CD4-positive, alpha-beta memory T cell (primary cell): ENCODE results near the gene PKLR. TPM values are rescaled to one million over a fixed set of nuclear protein-coding genes. Genes with fewer than 3 reads are reported as not detected.

Source experiments
- CTCF ChIA-PET: fragments of 350-600 bp; sonication (Branson Sonifier 250); formaldehyde crosslinking; loops from one replicate; lab custom pipeline; 2021; ENCODE audit warnings: inconsistent platforms; ENCODE audit not compliant: partially characterized antibody; lab: Charles Lee
- POLR2A ChIA-PET: fragments of 350-600 bp; sonication (Branson Sonifier 250); formaldehyde crosslinking; loops from one replicate; lab custom pipeline; 2021; ENCODE audit not compliant: partially characterized antibody; lab: Charles Lee
- DNase-seq, 5 donors: peaks; one replicate each; pipeline versions ENCODE4 v3.0.0 to v3.0.0-alpha.2; 2020 to 2022; ENCODE audit warnings: mixed read lengths in 1 of 5
- H3K27ac ChIP-seq: one replicate; pipeline ENCODE4 v1.7.0; 2013; ENCODE audit warnings: low read depth, low read length
- H3K27me3 ChIP-seq: 2 replicates; pipeline ENCODE4 v1.7.0; 2013; ENCODE audit warnings: mild to moderate bottlenecking, low read length, moderate library complexity; ENCODE audit not compliant: insufficient read depth
- H3K36me3 ChIP-seq: 2 replicates; pipeline ENCODE4 v1.7.0; 2013; ENCODE audit warnings: mild to moderate bottlenecking, low read length, moderate library complexity; ENCODE audit not compliant: insufficient read depth
- H3K4me1 ChIP-seq: 2 replicates; pipeline ENCODE4 v1.7.0; 2013; ENCODE audit warnings: mild to moderate bottlenecking, low read length, moderate library complexity; ENCODE audit not compliant: insufficient read depth
- H3K4me3 ChIP-seq, 2 donors: one replicate each; pipeline ENCODE4 v1.7.0; 2013; ENCODE audit warnings: low read length in 2 of 2, mild to moderate bottlenecking in 1 of 2
- H3K9me3 ChIP-seq, 2 donors: one replicate each; pipeline ENCODE4 v1.7.0; 2013; ENCODE audit warnings: low read length in 2 of 2, control low read depth in 1 of 2; ENCODE audit not compliant: control insufficient read depth in 1 of 2
- H3K27ac Mint-ChIP-seq, 7 donors: one replicate each; pipeline ENCODE4 v1.8.0; 2020 to 2021; ENCODE audit warnings: mixed read lengths in 7 of 7, mild to moderate bottlenecking in 6 of 7, inconsistent platforms in 3 of 7, moderate library complexity in 3 of 7
- H3K27me3 Mint-ChIP-seq, 2 donors: one replicate each; pipeline ENCODE4 v1.8.0; 2020 to 2021; ENCODE audit warnings: mixed read lengths in 2 of 2
- H3K36me3 Mint-ChIP-seq, 2 donors: one replicate each; pipeline ENCODE4 v1.8.0; 2020 to 2021; ENCODE audit warnings: mixed read lengths in 2 of 2, inconsistent platforms in 1 of 2, mild to moderate bottlenecking in 1 of 2
- H3K4me1 Mint-ChIP-seq, 4 donors: one replicate each; pipeline ENCODE4 v1.8.0; 2020 to 2021; ENCODE audit warnings: mixed read lengths in 4 of 4, mild to moderate bottlenecking in 1 of 4
- H3K4me3 Mint-ChIP-seq, 8 donors: one replicate each; pipeline ENCODE4 v1.8.0; 2020 to 2021; ENCODE audit warnings: mixed read lengths in 8 of 8, mild to moderate bottlenecking in 7 of 8, moderate library complexity in 6 of 8, inconsistent platforms in 3 of 8
- H3K9me3 Mint-ChIP-seq, 8 donors: one replicate each; pipeline ENCODE4 v1.8.0; 2020 to 2021; ENCODE audit warnings: mixed read lengths in 8 of 8, mild to moderate bottlenecking in 5 of 8, inconsistent platforms in 3 of 8, moderate library complexity in 1 of 8
- intact Hi-C: fragments of 100-400 bp; cut with micrococcal nuclease; formaldehyde crosslinking; loops from one replicate; pipeline ENCODE4 v1.15.1; 2023
- polyA plus RNA-seq, 2 donors: library from polyadenylated mRNA; unstranded; fragments of 300-500 nt; fragmentation: Illumina TruSeq; gene quantifications; one replicate each; pipeline ENCODE4 v1.2.3, GENCODE V29; 2021
- total RNA-seq, 2 experiments: library from RNA; stranded (reverse); gene quantifications; one replicate each; pipeline ENCODE4 v1.2.3, GENCODE V29; 2021

Gene PKLR
- total and polyA plus RNA-seq, 4 experiments from 2014 or later: not detected

DNA sequence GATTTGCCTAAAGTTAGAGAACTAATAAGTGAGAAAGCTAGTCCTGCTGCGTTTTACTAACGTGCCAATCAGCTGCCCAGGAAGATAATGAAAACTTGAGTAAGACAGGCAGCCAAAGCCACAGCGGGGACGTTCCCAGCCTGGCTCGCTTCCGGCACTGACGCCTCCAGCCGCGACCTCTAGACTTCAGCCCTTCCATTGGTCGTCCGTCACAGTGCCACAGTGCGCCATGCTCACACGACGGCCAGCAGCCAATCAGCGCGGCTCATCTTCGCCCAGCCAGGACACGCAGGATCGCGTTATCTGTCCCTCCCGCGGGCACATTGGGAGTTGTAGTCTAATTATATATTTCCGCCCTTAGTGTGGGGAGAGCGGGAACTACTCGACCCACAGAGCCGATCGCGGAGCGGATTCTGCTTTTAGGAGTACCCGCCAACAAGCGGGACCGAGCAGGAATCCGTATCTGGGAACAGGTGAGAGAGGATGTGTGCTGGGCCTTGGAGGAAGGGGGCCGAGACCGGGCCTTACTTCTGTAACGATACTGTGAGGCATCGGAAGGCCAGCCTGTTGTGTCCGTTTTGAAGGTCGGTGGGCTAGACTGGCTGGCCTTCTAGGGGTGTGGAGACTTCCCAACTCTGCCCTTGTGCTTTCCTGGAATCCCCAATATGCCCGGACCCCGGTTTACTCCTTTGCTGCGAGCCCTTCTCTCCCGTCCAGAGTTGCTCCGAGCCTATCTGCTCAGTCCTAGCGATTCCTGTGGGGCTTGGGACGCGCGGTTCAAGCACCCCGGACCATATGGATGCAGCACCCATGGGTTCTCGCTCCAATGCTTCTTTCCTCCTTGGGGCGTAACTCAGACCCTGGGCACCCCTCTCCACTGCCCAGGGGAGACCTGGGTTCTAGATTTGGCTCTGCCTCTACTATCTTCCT, 7.5 kb upstream of the PKLR start, which contains the start of gene FDPS:
FDPS (plus strand) TSS at position 374 of the 930 bp plus-strand sequence. CDS start 924 bp downstream, outside the sequence.
- intact Hi-C loops: loop anchor here (1.0 to 5.0 kb wide), 5 partner anchors 15 to 116 kb away; partner anchors contain the start of genes CLK2, HCN3 and SCAMP3
- H3K36me3 Mint-ChIP-seq: peaks cover 9 to 26% of the 10 kb centered on the region in 2 donors
- Histone ChIP-seq H3K9me3 (no peaks in the 10 kb centered on the region), H3K27ac (peak within 1 kb of the TSS; percentile 90), H3K36me3 (peaks cover 8% of the 10 kb centered on the region), H3K27me3 (no peaks in the 10 kb centered on the region), H3K4me3 (peak within 1 kb of the TSS; percentile 92 to 97), H3K4me1 (peaks cover 22% of the 10 kb centered on the region)
- ChIA-PET CTCF (interaction anchor here (1.3 to 3.0 kb wide), 4 partner anchors 15 to 58 kb away, joined by 5 to 27 read pairs (median 10); no protein-coding TSS in a partner anchor), POLR2A (interaction anchor here (0.6 to 1.8 kb wide), 14 partner anchors 9 to 1151 kb away, joined by 3 to 14 read pairs (median 4); partner anchors contain the start of genes CLK2, RUSC1, SCAMP3 and THBS3)
- DNase-seq: peak; percentile 96 to 99 (median 98)
- peak within 1 kb of the TSS; percentile 92 to 99 (median 97) for H3K4me3 Mint-ChIP-seq
- peaks cover 18 to 44% (median 25%) of the 10 kb centered on the region in 4 donors for H3K4me1 Mint-ChIP-seq
- peak within 1 kb of the TSS; percentile 88 to 99 (median 98) for H3K27ac Mint-ChIP-seq
- peaks cover 0 to 1% (median 0%) of the 10 kb centered on the region in 8 donors for H3K9me3 Mint-ChIP-seq
- peaks cover 0 to 2% of the 10 kb centered on the region in 2 donors for H3K27me3 Mint-ChIP-seq

DNA sequence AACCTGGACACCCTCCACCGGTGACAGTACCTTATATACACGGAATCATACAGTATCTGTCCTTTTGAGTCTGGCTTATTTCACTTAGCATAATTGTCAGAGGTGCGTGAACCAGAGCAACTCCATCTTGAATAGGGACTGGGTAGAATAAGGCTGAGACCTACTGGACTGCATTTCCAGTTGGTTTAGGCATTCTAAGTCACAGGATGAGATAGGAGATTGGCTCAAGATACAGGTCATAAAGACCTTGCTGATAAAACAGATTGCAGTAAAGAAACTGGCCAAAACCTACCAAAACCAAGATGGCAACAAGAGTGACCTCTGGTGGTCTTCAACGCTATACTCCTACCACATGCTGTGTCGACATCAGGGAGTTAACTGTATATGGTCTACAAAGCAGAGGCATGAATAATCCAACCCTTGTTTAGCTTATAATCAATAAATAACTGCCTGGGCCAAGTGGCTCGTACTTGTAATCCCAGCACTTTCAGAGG, 6.1 kb upstream of the PKLR start:
- Histone ChIP-seq H3K27ac (peak overlapping the region; percentile 90), H3K36me3 (no peaks in the 10 kb centered on the region), H3K4me3 (no peak overlapping the region), H3K4me1 (peaks cover 22% of the 10 kb centered on the region), H3K27me3 (no peaks in the 10 kb centered on the region), H3K9me3 (no peaks in the 10 kb centered on the region)
- H3K4me1 Mint-ChIP-seq: peaks cover 16 to 35% (median 23%) of the 10 kb centered on the region in 4 donors
- POLR2A ChIA-PET: interaction anchor here (0.8 to 1.8 kb wide), 10 partner anchors 10 to 256 kb away, joined by 3 to 14 read pairs (median 6); partner anchors contain the start of genes CLK2, RUSC1 and SCAMP3
- no peak for DNase-seq
- peaks cover 2 to 17% of the 10 kb centered on the region in 2 donors for H3K36me3 Mint-ChIP-seq
- CTCF ChIA-PET: interaction anchor here (0.8 to 3.0 kb wide), 6 partner anchors 15 to 100 kb away, joined by 4 to 27 read pairs (median 6); no protein-coding TSS in a partner anchor
- H3K27ac Mint-ChIP-seq: peak overlapping the region; percentile 54 to 96 (median 83)
- peaks cover 0 to 3% of the 10 kb centered on the region in 2 donors for H3K27me3 Mint-ChIP-seq
- H3K4me3 Mint-ChIP-seq: peak overlapping the region in 3 of 8 donors; percentile 25 to 99 (median 48)
- no peaks in the 10 kb centered on the region for H3K9me3 Mint-ChIP-seq
- intact Hi-C loops: loop anchor here (5.0 kb wide), 1 partner anchor 115 kb away; no protein-coding TSS in a partner anchor

DNA sequence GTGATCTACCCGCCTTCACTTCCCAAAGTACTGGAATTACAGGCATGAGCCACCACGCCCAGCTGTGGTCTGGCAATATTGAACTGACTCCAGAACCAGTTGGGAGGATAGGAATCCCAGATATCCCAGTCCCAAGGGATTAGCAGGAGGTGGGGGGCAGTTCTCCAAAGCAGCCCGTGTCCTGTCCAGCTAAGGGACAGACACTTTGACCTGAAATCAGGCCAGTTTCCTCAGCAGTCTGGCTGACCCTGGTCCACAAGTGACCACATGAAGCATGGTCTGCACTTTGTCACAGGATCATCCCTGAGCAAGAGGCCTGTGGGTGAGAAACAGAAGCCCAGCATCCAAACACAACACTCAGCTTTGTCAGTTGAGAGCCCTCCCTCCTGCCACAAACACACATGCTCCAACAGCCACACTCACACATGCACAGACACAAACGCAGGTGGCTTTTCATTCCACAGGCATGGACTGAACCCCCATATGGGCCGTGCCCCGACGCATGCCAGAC, 4.7 kb upstream of the PKLR start:
- Mint-ChIP-seq H3K27me3 (peaks cover 3% of the 10 kb centered on the region in 2 donors), H3K27ac (peak overlapping the region in 4 of 7 donors; percentile 19 to 63 (median 36)), H3K36me3 (peaks cover 0 to 9% of the 10 kb centered on the region in 2 donors), H3K4me1 (peaks cover 12 to 26% (median 20%) of the 10 kb centered on the region in 4 donors), H3K4me3 (no peak overlapping the region), H3K9me3 (no peaks in the 10 kb centered on the region)
- peaks cover 22% of the 10 kb centered on the region for H3K4me1 ChIP-seq
- POLR2A ChIA-PET: interaction anchor here (1.4 kb wide), 1 partner anchor 18 kb away, joined by 4 read pairs; no protein-coding TSS in a partner anchor
- no peaks in the 10 kb centered on the region for H3K9me3 ChIP-seq
- intact Hi-C loops: loop anchor here (5.0 kb wide), 1 partner anchor 114 kb away; no protein-coding TSS in a partner anchor
- no peaks in the 10 kb centered on the region for H3K36me3 ChIP-seq
- no peaks in the 10 kb centered on the region for H3K27me3 ChIP-seq
- H3K4me3 ChIP-seq: no peak overlapping the region
- no peak for DNase-seq
- CTCF ChIA-PET: interaction anchor here (0.7 to 3.0 kb wide), 2 partner anchors 44 to 55 kb away, joined by 3 to 27 read pairs; no protein-coding TSS in a partner anchor
- H3K27ac ChIP-seq: no peak overlapping the region

DNA sequence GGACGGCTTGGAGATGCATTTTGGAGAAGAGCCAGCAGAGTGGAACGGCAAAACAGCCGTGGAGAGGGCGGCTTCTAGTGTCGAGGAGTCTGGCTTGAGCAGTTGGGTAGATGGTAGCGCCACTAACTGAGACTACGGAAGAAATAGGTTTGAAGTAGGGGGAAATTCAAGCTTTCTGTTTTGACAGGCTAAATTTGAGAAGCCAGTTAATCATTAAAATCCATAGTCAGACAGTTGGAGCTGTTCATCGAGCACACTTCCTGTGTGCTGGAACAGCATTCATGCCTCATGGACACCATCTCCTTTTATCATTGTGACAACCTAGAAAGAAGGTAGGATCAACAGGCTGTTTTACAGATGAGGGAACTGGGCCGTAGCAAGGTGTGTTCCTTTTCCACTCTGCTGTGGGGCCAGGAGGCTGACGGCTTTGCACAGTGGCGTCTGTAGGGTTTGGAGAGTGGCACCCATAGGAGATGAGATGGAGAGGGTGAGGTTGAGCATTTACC, 3.4 kb upstream of the PKLR start:
- Mint-ChIP-seq H3K4me3 (peak overlapping the region in 1 of 8 donors; percentile 31), H3K4me1 (peaks cover 9 to 13% (median 12%) of the 10 kb centered on the region in 4 donors)
- POLR2A ChIA-PET: no interaction called here

DNA sequence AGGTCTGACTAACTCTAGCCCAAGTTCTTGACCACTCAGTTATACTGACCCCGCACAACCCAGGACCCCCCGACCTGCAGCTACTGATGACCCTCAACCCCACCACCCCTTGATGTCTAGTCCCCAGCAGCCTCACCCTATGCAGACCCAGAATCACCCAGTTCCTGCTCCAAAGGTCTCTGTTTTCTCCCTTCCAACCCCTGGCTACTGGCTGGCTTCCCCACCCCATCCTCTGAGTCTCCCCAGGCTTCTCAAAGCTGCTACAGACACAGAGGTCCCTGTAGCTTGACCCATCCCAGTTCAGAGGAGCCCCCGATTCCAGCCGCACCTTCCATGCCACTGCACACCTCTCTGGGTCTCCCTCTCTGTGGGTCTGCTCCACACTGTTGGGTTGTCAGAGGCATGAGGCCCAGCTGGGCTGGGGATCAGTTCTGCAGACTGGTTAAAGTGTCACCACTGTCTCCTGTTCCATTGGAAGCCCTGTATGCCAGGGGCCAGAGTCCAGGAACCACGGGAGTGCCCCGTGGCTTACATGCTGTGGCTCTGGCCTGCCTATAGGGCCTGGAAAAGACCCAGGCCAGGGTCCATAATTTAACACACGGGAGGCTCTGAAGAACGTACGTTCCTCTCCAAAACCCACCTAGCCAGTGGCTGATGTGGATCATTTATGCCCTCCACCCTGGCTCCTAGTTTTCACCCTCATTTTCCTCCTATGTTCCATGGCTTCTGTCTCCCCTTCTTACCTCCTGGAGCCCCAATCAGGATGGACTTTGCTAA, 497 bp downstream of the PKLR start:
- Histone ChIP-seq H3K27ac (no peak overlapping the region), H3K36me3 (no peaks in the 10 kb centered on the region), H3K4me3 (no peak overlapping the region), H3K27me3 (peaks cover 4% of the 10 kb centered on the region), H3K4me1 (no peaks in the 10 kb centered on the region), H3K9me3 (no peaks in the 10 kb centered on the region)
- DNase-seq: no peak
- intact Hi-C loops: no loop called here
- peaks cover 0 to 3% (median under 1%) of the 10 kb centered on the region in 4 donors for H3K4me1 Mint-ChIP-seq
- CTCF ChIA-PET: no interaction called here
- H3K36me3 Mint-ChIP-seq: no peaks in the 10 kb centered on the region
- peaks cover 12 to 22% of the 10 kb centered on the region in 2 donors for H3K27me3 Mint-ChIP-seq
- POLR2A ChIA-PET: no interaction called here
- peaks cover 0 to 2% (median 0%) of the 10 kb centered on the region in 8 donors for H3K9me3 Mint-ChIP-seq
- peak overlapping the region in 1 of 8 donors; percentile 23 for H3K4me3 Mint-ChIP-seq
- peak overlapping the region in 1 of 7 donors; percentile 52 for H3K27ac Mint-ChIP-seq

More for the DNA sequence above, 3.4 kb upstream of the PKLR start:
- peaks cover 12% of the 10 kb centered on the region for H3K4me1 ChIP-seq
- no peak for DNase-seq
- intact Hi-C loops: loop anchor here (5.0 kb wide), 1 partner anchor 112 kb away; no protein-coding TSS in a partner anchor
- Mint-ChIP-seq H3K36me3 (peaks cover 0 to 4% of the 10 kb centered on the region in 2 donors), H3K9me3 (no peaks in the 10 kb centered on the region), H3K27ac (no peak overlapping the region), H3K27me3 (peaks cover 3 to 4% of the 10 kb centered on the region in 2 donors)
- CTCF ChIA-PET: interaction anchor here (1.5 kb wide), 1 partner anchor 54 kb away, joined by 4 read pairs; no protein-coding TSS in a partner anchor
- no peak overlapping the region for H3K27ac ChIP-seq
- no peaks in the 10 kb centered on the region for H3K9me3 ChIP-seq
- H3K27me3 ChIP-seq: no peaks in the 10 kb centered on the region
- no peaks in the 10 kb centered on the region for H3K36me3 ChIP-seq
- H3K4me3 ChIP-seq: no peak overlapping the region

DNA sequence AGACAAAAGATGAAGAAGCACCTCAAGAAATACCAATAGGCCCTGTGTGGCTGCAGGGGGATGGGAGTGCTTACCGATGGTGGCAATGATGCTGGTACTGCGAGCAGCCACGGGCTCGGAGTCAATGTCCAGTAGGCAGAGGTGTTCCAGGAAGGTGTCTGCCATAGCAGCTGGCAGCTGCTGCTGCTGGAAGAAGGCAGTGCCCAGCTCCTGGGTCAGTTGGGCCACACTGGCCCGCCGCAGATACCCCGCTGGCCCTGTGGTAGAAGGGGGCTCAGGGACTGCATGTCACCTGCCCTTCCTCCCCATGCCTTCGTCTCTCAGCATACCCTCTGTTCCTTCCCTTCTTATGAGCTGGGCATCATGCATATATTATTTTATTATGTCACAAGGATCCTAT, 1.2 kb downstream of the PKLR start:
- POLR2A ChIA-PET: no interaction called here
- no peak for DNase-seq
- intact Hi-C loops: no loop called here

More for the DNA sequence above, 1.2 kb downstream of the PKLR start:
- Histone ChIP-seq H3K36me3 (no peaks in the 10 kb centered on the region), H3K9me3 (no peaks in the 10 kb centered on the region), H3K27ac (no peak overlapping the region), H3K4me1 (peaks cover 3% of the 10 kb centered on the region), H3K4me3 (no peak overlapping the region), H3K27me3 (peaks cover 10% of the 10 kb centered on the region)
- no peak overlapping the region for H3K4me3 Mint-ChIP-seq
- peaks cover 0 to 4% (median 1%) of the 10 kb centered on the region in 4 donors for H3K4me1 Mint-ChIP-seq
- peaks cover 0 to 2% (median 0%) of the 10 kb centered on the region in 8 donors for H3K9me3 Mint-ChIP-seq
- CTCF ChIA-PET: no interaction called here
- H3K27ac Mint-ChIP-seq: no peak overlapping the region
- peaks cover 15 to 24% of the 10 kb centered on the region in 2 donors for H3K27me3 Mint-ChIP-seq
- no peaks in the 10 kb centered on the region for H3K36me3 Mint-ChIP-seq
